KOPT-K1 (cell line): Measurements from ENCODE around the gene IMPDH1.
"Not testable (repeated sequence)": the region's sequence is repeated elsewhere in the genome, so short reads cannot be mapped to it uniquely, and the experiment has no call there.

ENCODE experiments used
- H3K27ac ChIP-seq: fragments of 200-600 bp; sonication (generic); 2 replicates; pipeline ENCODE4 v1.5.1; 2016; ENCODE audit warnings: antibody characterized with exemption, mild to moderate bottlenecking, low read depth, low read length; ENCODE audit not compliant: poor library complexity, severe bottlenecking
- H3K36me3 ChIP-seq: fragments of 200-600 bp; sonication (generic); 2 replicates; pipeline ENCODE4 v1.5.1; 2017; ENCODE audit warnings: antibody characterized with exemption, mild to moderate bottlenecking, low read length, moderate library complexity; ENCODE audit not compliant: insufficient read depth
- H3K9me3 ChIP-seq: fragments of 200-600 bp; sonication (generic); 2 replicates; pipeline ENCODE4 v1.5.1; 2017; ENCODE audit warnings: antibody characterized with exemption, low read length, mild to moderate bottlenecking; ENCODE audit not compliant: insufficient read depth, poor library complexity, severe bottlenecking

Gene IMPDH1

GRCh38 chr7:128409596-128410450 is at the start of gene IMPDH1:
IMPDH1 (minus strand) TSS chr7:128409982; CDS start chr7:128409901, 81 bp downstream.
- H3K27ac ChIP-seq, result no peak within 1 kb of the TSS
- H3K36me3 ChIP-seq, result no peaks in the 10 kb centered on the region
- no peaks in the 10 kb centered on the region for H3K9me3 ChIP-seq

GRCh38 chr7:128459394-128459878 is 49.7 kb upstream of the IMPDH1 start:
- no peak overlapping the region for H3K27ac ChIP-seq
- H3K9me3 ChIP-seq, result no peaks in the 10 kb centered on the region
- peaks cover 23% of the 10 kb centered on the region for H3K36me3 ChIP-seq

GRCh38 chr7:128458956-128459355 is 49.2 kb upstream of the IMPDH1 start:
- Histone ChIP-seq H3K27ac (peak overlapping the region; percentile 5), H3K9me3 (no peaks in the 10 kb centered on the region), H3K36me3 (peaks cover 23% of the 10 kb centered on the region)

GRCh38 chr7:128457385-128457784 is 47.6 kb upstream of the IMPDH1 start:
- Histone ChIP-seq H3K36me3 (peaks cover 23% of the 10 kb centered on the region), H3K27ac (peak overlapping the region; percentile 77)
- not testable (repeated sequence) for H3K9me3 ChIP-seq

- Histone ChIP-seq H3K36me3 (peaks cover 23% of the 10 kb centered on the region), H3K27ac (peak overlapping the region; percentile 77), H3K9me3 (no peaks in the 10 kb centered on the region)
Observed at GRCh38 chr7:128456255-128456725, 46.5 kb upstream of the IMPDH1 start.

GRCh38 chr7:128455543-128456254 is 45.9 kb upstream of the IMPDH1 start, which contains the start of gene HILPDA:
HILPDA (plus strand) TSS chr7:128455878; CDS start chr7:128457269, 1,391 bp downstream.
- H3K36me3 ChIP-seq, result peaks cover 23% of the 10 kb centered on the region
- H3K9me3 ChIP-seq, result no peaks in the 10 kb centered on the region
- peak within 1 kb of the TSS; percentile 77 for H3K27ac ChIP-seq

- Histone ChIP-seq H3K9me3 (no peaks in the 10 kb centered on the region), H3K27ac (peak overlapping the region; percentile 77), H3K36me3 (peaks cover 21% of the 10 kb centered on the region)
Observed at GRCh38 chr7:128454808-128455542, 45.2 kb upstream of the IMPDH1 start.

- Histone ChIP-seq H3K27ac (no peak overlapping the region), H3K36me3 (peaks cover 16% of the 10 kb centered on the region), H3K9me3 (no peaks in the 10 kb centered on the region)
Observed at GRCh38 chr7:128453836-128454804, 44.3 kb upstream of the IMPDH1 start.

- Histone ChIP-seq H3K36me3 (peaks cover 7% of the 10 kb centered on the region), H3K27ac (no peak overlapping the region), H3K9me3 (no peaks in the 10 kb centered on the region)
Observed at GRCh38 chr7:128452552-128452951, 42.8 kb upstream of the IMPDH1 start.

- Histone ChIP-seq H3K27ac (no peak overlapping the region), H3K9me3 (no peaks in the 10 kb centered on the region), H3K36me3 (no peaks in the 10 kb centered on the region)
Observed at GRCh38 chr7:128450913-128451312, 41.1 kb upstream of the IMPDH1 start.

- H3K27ac ChIP-seq, result no peak overlapping the region
Observed at GRCh38 chr7:128450409-128450808, 40.6 kb upstream of the IMPDH1 start.

GRCh38 chr7:128448751-128449302 is 39.0 kb upstream of the IMPDH1 start:
- Histone ChIP-seq H3K36me3 (no peaks in the 10 kb centered on the region), H3K9me3 (no peaks in the 10 kb centered on the region), H3K27ac (no peak overlapping the region)

More at GRCh38 chr7:128450409-128450808, 40.6 kb upstream of the IMPDH1 start:
- H3K36me3 ChIP-seq, result no peaks in the 10 kb centered on the region
- no peaks in the 10 kb centered on the region for H3K9me3 ChIP-seq

GRCh38 chr7:128447941-128448564 is 38.3 kb upstream of the IMPDH1 start:
- Histone ChIP-seq H3K36me3 (no peaks in the 10 kb centered on the region), H3K27ac (no peak overlapping the region), H3K9me3 (no peaks in the 10 kb centered on the region)
